HEK293 (cell line): ENCODE measurements around the gene YY1AP1.
"Not testable (repeated sequence)": the region's sequence is repeated elsewhere in the genome, so short reads cannot be mapped to it uniquely, and the experiment has no call there.

Experiments used
- CTCF ChIA-PET: fragments of 350-600 bp; formaldehyde crosslinking; extraction: SDS; loops from one replicate; lab custom pipeline; 2021; ENCODE audit warnings: antibody characterized with exemption; lab: Yijun Ruan, JAX
- POLR2A ChIA-PET: fragments of 300-600 bp; formaldehyde crosslinking; extraction: SDS; loops from one replicate; lab custom pipeline; 2020; ENCODE audit warnings: antibody characterized with exemption, inconsistent platforms; lab: Yijun Ruan, JAX
- H3K27ac ChIP-seq: fragments of 200-500 bp; sonication (Bioruptor generic); 2 replicates; pipeline ENCODE4 v1.5.1; 2014; ENCODE audit warnings: low read depth, low read length, control low read depth, inconsistent platforms; ENCODE audit errors: extremely low read depth
- H3K36me3 ChIP-seq, 2 experiments: fragments of 200-500 bp in 1 of 2; sonication (Bioruptor generic) in 1 of 2; 1 replicate in 1 of 2; 2 replicates in 1 of 2; pipeline ENCODE4 v1.5.1; 2014 to 2017; ENCODE audit warnings: inconsistent platforms in 2 of 2, low read length in 2 of 2; ENCODE audit not compliant: control insufficient read depth in 2 of 2, insufficient read depth in 1 of 2
- H3K4me1 ChIP-seq: fragments of 200-500 bp; sonication (Bioruptor generic); 2 replicates; pipeline ENCODE4 v1.5.1; 2014; ENCODE audit warnings: mild to moderate bottlenecking, low read length, inconsistent platforms; ENCODE audit not compliant: control insufficient read depth, insufficient read depth
- H3K4me3 ChIP-seq: 2 replicates; pipeline ENCODE4 v1.5.1; 2011; ENCODE audit warnings: low read depth, mild to moderate bottlenecking, control low read depth, low read length, moderate library complexity
- H3K9me3 ChIP-seq: fragments of 200-500 bp; sonication (Bioruptor generic); 2 replicates; pipeline ENCODE4 v1.5.1; 2014; ENCODE audit warnings: low read depth, low read length, inconsistent platforms; ENCODE audit not compliant: control insufficient read depth, insufficient read depth
- KLF1 ChIP-seq: fragments of 450-650 bp; formaldehyde crosslinking; IDR thresholded peaks from 2 replicates; pipeline ENCODE4 v1.5.1; 2016; ENCODE audit warnings: missing biosample characterization, missing genetic modification characterization
- SP3 ChIP-seq: fragments of 450-650 bp; formaldehyde crosslinking; IDR thresholded peaks from 2 replicates; pipeline ENCODE4 v1.5.1; 2016; ENCODE audit warnings: missing biosample characterization, missing genetic modification characterization
- SP7 ChIP-seq: fragments of 450-650 bp; formaldehyde crosslinking; IDR thresholded peaks from 2 replicates; pipeline ENCODE4 v1.5.1; 2016; ENCODE audit warnings: missing biosample characterization, missing genetic modification characterization
- ZEB2 ChIP-seq: fragments of 450-650 bp; formaldehyde crosslinking; IDR thresholded peaks from 2 replicates; pipeline ENCODE4 v1.5.1; 2016; ENCODE audit warnings: missing biosample characterization, missing genetic modification characterization
- ZFHX2 ChIP-seq: fragments of 450-650 bp; formaldehyde crosslinking; conservative IDR thresholded peaks from 2 replicates; pipeline ENCODE4 v1.5.1; 2016; ENCODE audit warnings: missing biosample characterization, missing genetic modification characterization
- ZFP69B ChIP-seq: fragments of 450-650 bp; formaldehyde crosslinking; IDR thresholded peaks from 2 replicates; pipeline ENCODE4 v1.5.1; 2016; ENCODE audit warnings: missing biosample characterization, missing genetic modification characterization
- ZNF121 ChIP-seq: fragments of 450-650 bp; formaldehyde crosslinking; IDR thresholded peaks from 2 replicates; pipeline ENCODE4 v1.5.1; 2016; ENCODE audit warnings: missing biosample characterization, missing genetic modification characterization
- ZNF19 ChIP-seq: fragments of 450-650 bp; formaldehyde crosslinking; IDR thresholded peaks from 2 replicates; pipeline ENCODE4; 2016; ENCODE audit warnings: missing biosample characterization, missing genetic modification characterization, low read depth
- ZNF274 ChIP-seq, 2 experiments: fragments of 200-500 bp in 1 of 2; fragments of 450-650 bp in 1 of 2; sonication (Bioruptor generic) in 1 of 2; formaldehyde crosslinking in 1 of 2; IDR thresholded peaks; 2 replicates each; pipeline versions ENCODE4 v1.5.1 to v1.6.1; 2014 to 2016; ENCODE audit warnings: borderline replicate concordance in 1 of 2, inconsistent platforms in 1 of 2, low read length in 1 of 2, missing biosample characterization in 1 of 2, missing genetic modification characterization in 1 of 2
- ZNF324 ChIP-seq: fragments of 450-650 bp; formaldehyde crosslinking; IDR thresholded peaks from 2 replicates; pipeline ENCODE4 v1.5.1; 2016; ENCODE audit warnings: missing biosample characterization, missing genetic modification characterization
- ZNF335 ChIP-seq: fragments of 450-650 bp; formaldehyde crosslinking; conservative IDR thresholded peaks from 2 replicates; pipeline ENCODE4 v1.5.1; 2016; ENCODE audit warnings: missing biosample characterization, missing genetic modification characterization
- ZNF37A ChIP-seq: fragments of 450-650 bp; IDR thresholded peaks from 2 replicates; pipeline ENCODE4 v1.5.1; 2018; ENCODE audit warnings: missing biosample characterization, missing genetic modification characterization
- ZNF629 ChIP-seq: fragments of 450-650 bp; formaldehyde crosslinking; IDR thresholded peaks from 2 replicates; pipeline ENCODE4 v1.5.1; 2017; ENCODE audit warnings: missing biosample characterization, missing genetic modification characterization
- ZNF660 ChIP-seq: fragments of 450-650 bp; IDR thresholded peaks from 2 replicates; pipeline ENCODE4 v1.5.1; 2018; ENCODE audit warnings: missing biosample characterization, mild to moderate bottlenecking, missing genetic modification characterization
- ZNF747 ChIP-seq: fragments of 450-650 bp; formaldehyde crosslinking; IDR thresholded peaks from 2 replicates; pipeline ENCODE4 v1.5.1; 2016; ENCODE audit warnings: missing biosample characterization, missing genetic modification characterization
- ZNF76 ChIP-seq: fragments of 450-650 bp; formaldehyde crosslinking; IDR thresholded peaks from 2 replicates; pipeline ENCODE4; 2016; ENCODE audit warnings: low read depth, missing biosample characterization, missing genetic modification characterization, borderline replicate concordance
- ZXDB ChIP-seq: fragments of 450-650 bp; formaldehyde crosslinking; IDR thresholded peaks from 2 replicates; pipeline ENCODE4 v1.5.1; 2016; ENCODE audit warnings: missing biosample characterization, missing genetic modification characterization

Gene YY1AP1

GRCh38 chr1:155712636-155713035 lies 24.1 kb upstream of the YY1AP1 start:
- H3K27ac ChIP-seq, POLR2A ChIA-PET, H3K9me3 ChIP-seq, H3K4me3 ChIP-seq, H3K4me1 ChIP-seq: not testable (repeated sequence)
- CTCF ChIA-PET: interaction anchor here (0.7 to 1.1 kb wide), 3 partner anchors 17 to 116 kb away, joined by 3 to 6 read pairs (median 3); no protein-coding TSS in a partner anchor
- 0 out of 2 replicates have a peak, but pooled peaks have one; percentile 36 for TF ChIP-seq ZNF121
- H3K36me3 ChIP-seq: peaks cover 9 to 38% of the 10 kb centered on the region in 2 experiments; a peak in 2 of 3 replicates

- CTCF ChIA-PET, H3K4me3 ChIP-seq, H3K4me1 ChIP-seq, POLR2A ChIA-PET, H3K9me3 ChIP-seq, H3K27ac ChIP-seq: not testable (repeated sequence)
- peaks cover 9 to 30% of the 10 kb centered on the region in 2 experiments; a peak in 2 of 3 replicates for H3K36me3 ChIP-seq
These were observed 22.9 kb upstream of the YY1AP1 start for GRCh38 chr1:155711457-155711856.

GRCh38 chr1:155709391-155709790 lies 20.8 kb upstream of the YY1AP1 start:
- H3K27ac ChIP-seq: no peak overlapping the region
- ChIA-PET CTCF (interaction anchor here (0.7 kb wide), 1 partner anchor 27 kb away, joined by 5 read pairs; no protein-coding TSS in a partner anchor), POLR2A (no interaction called here)
- H3K9me3 ChIP-seq: no peaks in the 10 kb centered on the region
- TF ChIP-seq ZNF274 (IDR thresholded peaks at IDR 0.05; ENCODE audit: low read length) (no peak), ZNF274 (tag by site-specific recombination; IDR thresholded peaks at IDR 0.05; ENCODE audit: borderline replicate concordance) (no peak), ZNF324 (tag by site-specific recombination) (no peak), SP3 (no peak), ZNF76 (no peak), ZFHX2 (tag by site-specific recombination) (no peak), SP7 (tag by site-specific recombination) (no peak), ZNF37A (tag by site-specific recombination) (no peak), ZEB2 (tag by site-specific recombination) (no peak), ZNF629 (tag by site-specific recombination) (no peak), ZNF660 (no peak), ZXDB (tag by site-specific recombination) (no peak), ZFP69B (tag by site-specific recombination) (no peak)
- H3K4me1 ChIP-seq: no peaks in the 10 kb centered on the region
- H3K4me3 ChIP-seq: no peak overlapping the region
- H3K36me3 ChIP-seq: peaks cover 7 to 24% of the 10 kb centered on the region in 2 experiments; a peak in 2 of 3 replicates

GRCh38 chr1:155706139-155706538 lies 17.6 kb upstream of the YY1AP1 start:
- Histone ChIP-seq H3K36me3 (peaks cover 5 to 7% of the 10 kb centered on the region in 2 experiments; a peak in 2 of 3 replicates), H3K4me1 (no peaks in the 10 kb centered on the region)
- CTCF ChIA-PET: interaction anchor here (0.7 to 0.8 kb wide), 2 partner anchors 9 to 87 kb away, joined by 3 read pairs; no protein-coding TSS in a partner anchor

GRCh38 chr1:155704414-155704813 lies 15.8 kb upstream of the YY1AP1 start:
- H3K36me3 ChIP-seq, H3K4me1 ChIP-seq, H3K27ac ChIP-seq, H3K4me3 ChIP-seq, POLR2A ChIA-PET, H3K9me3 ChIP-seq: not testable (repeated sequence)
- CTCF ChIA-PET: interaction anchor here (0.6 kb wide), 1 partner anchor 578 kb away, joined by 3 read pairs; no protein-coding TSS in a partner anchor

More at GRCh38 chr1:155706139-155706538, 17.6 kb upstream of the YY1AP1 start:
- Histone ChIP-seq H3K9me3 (no peaks in the 10 kb centered on the region), H3K27ac (no peak overlapping the region), H3K4me3 (no peak overlapping the region)
- TF ChIP-seq KLF1 (tag by site-specific recombination): peak; percentile 29; the same call in 1 of the 2 replicates
- TF ChIP-seq ZNF747 (tag by site-specific recombination): no peak
- TF ChIP-seq ZNF19 (tag by site-specific recombination): no peak
- no peak for TF ChIP-seq ZNF335 (tag by site-specific recombination)
- POLR2A ChIA-PET: no interaction called here
